HL-60/S4 (cell line): ENCODE data around the gene MYZAP.

Source experiments
- in situ Hi-C: fragments of 300-500 bp; cut with MboI; formaldehyde crosslinking; loops from 2 replicates; pipeline ENCODE4 v1.14.3; 2022; ENCODE audit warnings: low sequenced_read_pairs

The MYZAP gene

GRCh38 chr15:57591822-57592367 is at the start of gene MYZAP:
Gene MYZAP (plus strand): TSS chr15:57591904. CDS start chr15:57592035, 131 bp downstream.
- in situ Hi-C loops, result no loop called here

GRCh38 chr15:57542505-57542817 is 49.2 kb upstream of the MYZAP start:
- in situ Hi-C loops, result loop anchor here (25.0 kb wide), 1 partner anchor 1055 kb away; no protein-coding TSS in a partner anchor

DNA sequence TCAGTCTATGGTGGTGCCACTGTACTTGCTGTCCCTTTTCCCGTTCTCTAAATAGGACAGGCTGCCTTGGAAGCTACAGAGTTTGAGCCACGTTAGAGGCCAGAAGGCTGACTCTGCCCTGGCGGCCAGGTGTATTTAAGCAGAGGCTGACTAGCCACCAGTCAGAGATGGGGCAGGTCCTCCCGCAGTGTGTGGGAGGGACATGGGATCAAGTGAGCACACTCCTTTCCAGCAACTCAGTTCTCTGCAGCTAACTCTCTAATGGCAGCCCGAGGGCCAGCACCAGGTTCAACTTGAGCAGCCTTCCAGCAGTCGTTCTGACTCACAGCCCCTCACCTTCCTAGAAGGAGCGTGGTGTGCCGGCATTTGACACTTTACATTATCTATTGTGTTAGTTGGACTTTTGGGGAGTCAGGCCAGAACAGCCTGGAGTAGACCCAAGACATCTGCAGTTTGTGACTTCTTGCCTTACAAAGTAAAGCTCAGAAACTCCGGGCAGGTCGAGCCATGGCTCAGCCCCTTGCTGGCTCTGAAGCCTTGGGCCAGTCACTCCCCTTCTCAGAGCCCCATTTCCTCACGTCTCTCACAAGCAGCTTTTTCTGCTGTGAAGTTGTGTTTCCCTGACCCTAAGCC is 46.7 kb upstream of the MYZAP start:
- in situ Hi-C loops, result loop anchor here (25.0 kb wide), 1 partner anchor 1058 kb away; no protein-coding TSS in a partner anchor

- in situ Hi-C loops, result loop anchor here (25.0 kb wide), 1 partner anchor 1059 kb away; no protein-coding TSS in a partner anchor
Observed at GRCh38 chr15:57545995-57546394, 45.7 kb upstream of the MYZAP start.

DNA sequence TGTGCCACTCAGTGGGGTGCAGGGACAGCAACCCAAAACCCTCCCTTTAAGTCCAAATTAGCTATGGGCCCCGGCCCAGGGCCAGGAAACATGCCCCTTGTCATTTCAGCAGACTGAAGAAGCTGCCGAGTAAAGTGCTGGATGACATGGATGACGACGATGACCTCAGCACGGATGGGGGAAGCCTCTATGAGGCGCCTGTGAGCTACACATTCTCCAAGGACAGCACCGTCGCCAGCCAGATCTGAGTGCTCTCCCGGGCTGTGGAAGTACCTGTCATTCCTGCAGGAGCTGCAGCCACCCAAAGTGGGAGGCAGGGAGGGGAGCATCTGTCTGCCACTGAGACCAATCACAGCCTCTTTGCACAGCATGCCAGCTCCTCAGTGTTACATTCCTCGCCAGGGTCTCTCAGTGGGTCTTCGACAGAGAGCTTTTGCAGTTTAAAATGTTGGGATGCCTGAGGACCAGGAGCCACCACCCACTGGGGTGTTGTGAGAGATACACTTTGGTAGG is 44.4 kb upstream of the MYZAP start:
- in situ Hi-C loops, result loop anchor here (25.0 kb wide), 1 partner anchor 1060 kb away; no protein-coding TSS in a partner anchor

DNA sequence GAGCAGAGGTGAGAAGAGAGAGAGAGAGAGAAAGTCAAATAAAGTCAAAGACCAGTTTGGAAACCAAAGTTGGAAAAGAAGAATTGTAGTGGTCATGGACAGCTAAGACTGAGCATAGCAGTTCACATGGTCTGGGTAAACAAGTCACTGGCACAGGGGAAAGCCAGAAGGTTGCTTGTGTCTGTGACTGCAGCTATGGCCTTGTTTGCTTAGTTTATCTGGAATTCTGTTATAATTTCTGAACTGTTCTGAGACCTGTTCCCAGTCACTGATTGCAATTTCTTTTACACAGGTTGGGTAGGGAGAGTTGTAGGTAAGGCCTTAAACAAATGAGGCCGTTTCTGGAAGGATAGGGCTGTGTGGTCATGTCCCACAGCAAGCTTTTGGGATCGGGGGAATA is 43.4 kb upstream of the MYZAP start:
- in situ Hi-C loops, result loop anchor here (25.0 kb wide), 1 partner anchor 1061 kb away; no protein-coding TSS in a partner anchor

GRCh38 chr15:57548835-57549234 is 42.9 kb upstream of the MYZAP start:
- in situ Hi-C loops, result loop anchor here (25.0 kb wide), 1 partner anchor 1062 kb away; no protein-coding TSS in a partner anchor

- in situ Hi-C loops, result loop anchor here (25.0 kb wide), 4 partner anchors 312 to 1063 kb away; partner anchors contain the start of gene ALDH1A2
Observed at GRCh38 chr15:57549935-57550334, 41.8 kb upstream of the MYZAP start.

DNA sequence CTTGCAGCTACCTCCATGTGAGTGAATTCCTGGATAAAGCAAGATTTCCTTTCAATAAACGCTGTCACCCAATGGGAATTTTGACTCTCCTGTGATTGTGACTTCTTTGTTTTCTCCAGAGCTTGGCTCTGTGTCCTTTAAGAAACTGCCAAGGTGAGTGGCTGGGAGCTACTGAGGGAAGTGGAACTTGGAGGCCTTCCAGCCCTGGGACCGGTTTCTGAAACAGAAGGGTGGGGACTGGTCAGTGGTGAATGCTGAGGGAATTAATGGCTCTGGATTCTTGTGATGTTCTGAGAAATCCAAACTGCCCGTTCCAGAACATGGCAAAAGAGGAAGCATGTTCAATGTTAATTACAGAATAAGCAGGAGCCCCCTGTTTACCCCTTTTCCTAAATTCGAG is 41.1 kb upstream of the MYZAP start:
- in situ Hi-C loops, result loop anchor here (25.0 kb wide), 3 partner anchors 312 to 637 kb away; partner anchors contain the start of gene ALDH1A2

GRCh38 chr15:57551715-57552677 is 39.7 kb upstream of the MYZAP start:
- in situ Hi-C loops, result loop anchor here (25.0 kb wide), 3 partner anchors 310 to 635 kb away; partner anchors contain the start of gene ALDH1A2

GRCh38 chr15:57552678-57553334 is 38.9 kb upstream of the MYZAP start:
- in situ Hi-C loops, result loop anchor here (25.0 kb wide), 3 partner anchors 309 to 634 kb away; partner anchors contain the start of gene ALDH1A2

GRCh38 chr15:57553526-57553925 is 38.2 kb upstream of the MYZAP start:
- in situ Hi-C loops, result loop anchor here (25.0 kb wide), 3 partner anchors 309 to 634 kb away; partner anchors contain the start of gene ALDH1A2

DNA sequence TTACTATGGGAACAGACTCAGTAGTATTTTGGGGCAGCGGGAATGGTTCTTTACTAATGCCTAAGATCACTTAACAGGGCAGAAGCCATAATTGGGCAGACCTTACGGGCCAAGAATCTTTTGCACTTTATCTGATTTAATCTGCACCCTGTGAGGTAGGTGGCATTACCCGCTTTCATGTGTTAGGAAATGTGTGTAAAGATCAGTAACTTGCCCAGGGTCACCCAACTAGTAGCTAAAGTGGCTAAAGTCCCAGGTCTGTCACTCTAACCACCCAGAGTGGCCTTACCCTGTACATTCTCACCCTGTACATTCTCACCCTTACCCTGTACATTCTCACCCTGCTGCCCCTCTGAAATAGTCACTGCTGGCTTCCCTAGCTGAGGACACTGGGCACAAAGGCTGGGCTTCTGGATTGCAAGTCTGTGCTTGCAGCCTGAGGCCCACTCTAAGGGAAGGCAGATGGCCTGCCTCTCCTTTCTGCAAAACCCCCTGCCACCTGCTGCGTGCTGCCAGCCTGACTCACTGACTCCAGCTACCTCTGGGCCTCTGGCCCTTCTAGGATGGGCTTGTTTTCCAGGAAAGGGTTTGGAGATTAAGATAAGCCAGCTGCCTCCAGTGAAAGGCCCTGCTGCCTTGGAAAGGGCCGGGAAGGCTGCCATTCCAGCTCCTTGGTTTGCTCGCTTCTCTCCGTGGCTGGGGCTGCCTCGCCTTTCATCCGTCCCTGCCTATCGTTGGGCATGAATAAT is 37.5 kb upstream of the MYZAP start:
- in situ Hi-C loops, result loop anchor here (25.0 kb wide), 3 partner anchors 308 to 633 kb away; partner anchors contain the start of gene ALDH1A2

GRCh38 chr15:57554812-57555179 is 36.9 kb upstream of the MYZAP start:
- in situ Hi-C loops, result loop anchor here (25.0 kb wide), 3 partner anchors 308 to 633 kb away; partner anchors contain the start of gene ALDH1A2

- in situ Hi-C loops, result loop anchor here (25.0 kb wide), 3 partner anchors 307 to 632 kb away; partner anchors contain the start of gene ALDH1A2
Observed at GRCh38 chr15:57555270-57555669, 36.4 kb upstream of the MYZAP start.

- in situ Hi-C loops, result loop anchor here (25.0 kb wide), 3 partner anchors 306 to 631 kb away; partner anchors contain the start of gene ALDH1A2
Observed at GRCh38 chr15:57556040-57556439, 35.7 kb upstream of the MYZAP start.

- in situ Hi-C loops, result loop anchor here (25.0 kb wide), 3 partner anchors 305 to 630 kb away; partner anchors contain the start of gene ALDH1A2
Observed at GRCh38 chr15:57557267-57557666, 34.4 kb upstream of the MYZAP start.

DNA sequence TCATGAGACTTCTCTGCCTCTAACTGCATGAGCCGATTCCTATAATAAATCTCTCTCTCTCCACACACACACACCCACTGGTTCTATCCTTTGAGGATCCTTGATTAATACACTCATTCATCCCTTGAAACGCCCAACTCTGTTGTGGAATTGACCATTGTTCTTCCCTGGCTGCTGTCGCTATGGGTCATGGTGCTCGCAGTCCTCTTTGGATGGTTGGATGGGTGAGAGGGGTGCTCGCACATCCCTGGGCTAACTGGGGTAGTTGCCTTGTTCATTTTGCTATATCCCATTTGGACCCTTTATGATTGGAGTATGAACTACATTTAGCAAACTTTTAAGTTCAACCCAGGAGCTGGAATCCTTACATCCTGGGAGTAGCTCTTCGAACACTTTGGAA is 33.9 kb upstream of the MYZAP start:
- in situ Hi-C loops, result loop anchor here (25.0 kb wide), 3 partner anchors 304 to 629 kb away; partner anchors contain the start of gene ALDH1A2

DNA sequence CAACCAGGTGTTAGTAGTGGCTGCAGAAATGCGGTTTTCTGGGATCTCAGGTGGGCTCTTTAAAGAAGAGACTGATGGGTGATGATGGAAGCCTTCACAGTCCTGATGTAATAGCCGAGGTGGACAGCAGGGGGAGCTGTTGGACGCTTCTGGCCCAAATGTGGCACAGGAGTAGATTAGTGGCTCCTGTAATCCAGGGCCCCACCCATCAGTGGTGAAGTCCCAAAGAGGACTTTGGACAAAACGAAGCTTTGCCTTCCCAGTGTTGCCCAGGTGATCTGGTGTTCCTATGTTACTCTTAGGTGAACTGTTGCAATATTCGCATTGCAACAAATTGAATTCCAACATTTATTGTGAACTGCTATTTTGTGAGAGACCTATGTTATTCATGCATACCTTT is 31.8 kb upstream of the MYZAP start:
- in situ Hi-C loops, result loop anchor here (25.0 kb wide), 3 partner anchors 302 to 627 kb away; partner anchors contain the start of gene ALDH1A2
